GM21381 (cell line): Measurements from ENCODE around the gene SLC25A40.

Experiments
- ATAC-seq: cut with Tn5 transposase; IDR thresholded peaks from one replicate; pipeline ENCODE4 v1.9.1; 2021; ENCODE audit warnings: mild to moderate bottlenecking, moderate library complexity; ENCODE audit not compliant: unreplicated experiment

SLC25A40 gene

DNA sequence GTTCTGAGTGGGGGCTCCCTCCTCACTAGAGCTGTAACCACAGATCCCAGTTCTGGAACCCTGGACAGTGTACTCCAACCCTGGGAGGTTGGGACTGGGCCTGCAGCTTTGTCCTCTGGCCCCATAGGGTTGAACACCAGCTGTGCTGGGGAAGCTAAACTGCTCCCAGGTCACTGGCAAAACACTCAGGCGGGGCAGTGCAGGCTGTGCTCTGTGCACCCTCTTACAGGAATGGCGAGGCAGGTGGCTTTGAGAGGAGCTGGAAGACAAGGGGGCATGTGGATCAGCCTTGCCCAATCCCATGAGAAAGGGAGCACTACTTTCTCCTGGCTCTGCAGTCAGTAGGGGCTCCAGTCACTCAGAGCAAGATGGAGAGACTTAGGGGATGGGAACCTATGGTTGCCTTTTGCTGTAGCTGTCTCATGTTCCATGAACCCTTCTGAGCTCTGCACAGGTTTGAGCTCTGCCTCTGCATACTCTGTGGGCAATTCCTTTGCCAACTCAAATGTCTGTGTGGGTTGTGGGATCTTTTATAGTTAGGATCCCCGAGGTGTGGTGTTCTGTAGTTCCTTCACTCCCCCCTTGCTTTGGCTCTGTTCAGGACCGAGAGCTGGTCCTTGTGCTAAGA lies 90.7 kb downstream of the SLC25A40 start:
- ATAC-seq: no peak

DNA sequence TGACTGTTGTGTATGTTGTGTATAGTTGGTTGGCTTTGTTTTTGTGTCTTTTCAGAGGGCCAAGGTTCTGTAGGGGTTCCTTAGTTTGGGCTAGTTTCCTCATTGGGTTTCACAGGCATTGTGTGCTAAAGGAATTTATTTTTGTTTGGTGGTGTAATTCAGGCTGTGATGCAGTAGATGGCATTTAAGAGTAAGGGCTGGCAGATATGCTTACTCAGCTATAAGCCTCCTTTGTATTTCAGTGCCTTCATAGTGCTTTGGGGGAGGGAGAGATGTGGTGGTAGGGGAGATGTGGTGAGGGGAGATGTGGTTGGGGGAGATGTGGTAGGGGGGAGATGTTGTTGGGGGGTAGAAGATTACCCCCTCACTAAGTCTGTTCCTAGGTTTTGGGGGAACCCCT lies 91.7 kb downstream of the SLC25A40 start:
- no peak for ATAC-seq
